Ovary (tissue), 3 donors: ENCODE measurements around the gene SLC29A4.

Experiments used
- EP300 ChIP-seq: sonication (generic); formaldehyde crosslinking; IDR thresholded peaks from one replicate; pipeline ENCODE4 v1.6.1; 2017; ENCODE audit warnings: antibody characterized with exemption
- POLR2A ChIP-seq: fragments of 450-650 bp; IDR thresholded peaks from one replicate; pipeline ENCODE4 v1.6.1; 2017; ENCODE audit warnings: antibody characterized with exemption, mild to moderate bottlenecking, moderate library complexity
- TF ChIP-seq, protein P1 (sequence below), 3 donors: fragments of 450-650 bp in 2 of 3; fragments of 200-600 bp in 1 of 3; IDR thresholded peaks; one replicate each; pipeline versions ENCODE4 v1.5.1 to v1.8.0; 2016 to 2022; ENCODE audit warnings: antibody characterized with exemption in 3 of 3, mild to moderate bottlenecking in 1 of 3
- donor health status: DM: no; HTN: no; CAD: no.

DNA sequence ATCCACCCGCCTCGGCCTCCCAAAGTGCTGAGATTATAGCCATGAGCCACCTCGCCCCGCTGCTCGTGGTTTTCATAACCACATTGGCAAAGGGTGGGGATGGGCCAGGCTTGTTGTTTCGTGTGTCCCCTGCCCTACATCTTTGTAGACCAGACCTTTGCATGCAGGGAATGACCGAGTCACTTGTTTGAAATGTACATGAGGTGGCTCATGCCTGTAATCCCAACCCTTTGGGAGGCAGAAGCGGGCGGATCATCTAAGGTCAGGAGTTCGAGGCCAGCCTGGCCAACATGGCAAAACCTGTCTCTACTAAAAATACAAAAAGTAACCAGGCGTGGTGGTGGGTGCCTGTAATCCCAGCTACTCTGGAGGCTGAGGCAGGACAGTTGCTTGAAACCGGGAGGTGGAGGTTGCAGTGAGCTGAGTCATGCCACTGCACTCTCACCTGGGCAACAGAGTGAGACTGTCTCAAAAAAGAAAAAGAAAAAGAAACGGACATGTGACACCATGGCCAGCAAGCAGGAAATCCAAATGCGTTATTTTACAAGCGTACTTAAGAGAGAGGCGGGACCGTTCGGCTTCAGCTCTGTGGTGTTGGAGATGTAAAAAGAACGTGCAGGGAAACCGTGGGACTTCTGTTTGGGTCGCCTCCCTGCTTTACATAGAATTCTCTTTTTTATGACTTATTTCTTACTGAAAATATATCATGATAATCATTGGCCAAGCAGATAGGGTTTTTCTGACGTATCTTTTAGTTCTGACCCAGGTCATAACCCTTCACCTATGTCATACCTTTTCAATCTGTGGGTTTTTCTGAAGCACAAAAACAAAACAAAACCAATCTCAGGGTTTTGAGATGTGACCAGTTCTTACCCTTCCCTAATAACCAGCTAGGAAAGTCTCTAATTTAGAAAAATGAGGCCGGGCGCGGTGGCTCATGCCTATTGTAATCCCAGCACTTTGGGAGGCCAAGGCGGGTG is 47.6 kb upstream of the SLC29A4 start:
- TF ChIP-seq, protein P1, sequence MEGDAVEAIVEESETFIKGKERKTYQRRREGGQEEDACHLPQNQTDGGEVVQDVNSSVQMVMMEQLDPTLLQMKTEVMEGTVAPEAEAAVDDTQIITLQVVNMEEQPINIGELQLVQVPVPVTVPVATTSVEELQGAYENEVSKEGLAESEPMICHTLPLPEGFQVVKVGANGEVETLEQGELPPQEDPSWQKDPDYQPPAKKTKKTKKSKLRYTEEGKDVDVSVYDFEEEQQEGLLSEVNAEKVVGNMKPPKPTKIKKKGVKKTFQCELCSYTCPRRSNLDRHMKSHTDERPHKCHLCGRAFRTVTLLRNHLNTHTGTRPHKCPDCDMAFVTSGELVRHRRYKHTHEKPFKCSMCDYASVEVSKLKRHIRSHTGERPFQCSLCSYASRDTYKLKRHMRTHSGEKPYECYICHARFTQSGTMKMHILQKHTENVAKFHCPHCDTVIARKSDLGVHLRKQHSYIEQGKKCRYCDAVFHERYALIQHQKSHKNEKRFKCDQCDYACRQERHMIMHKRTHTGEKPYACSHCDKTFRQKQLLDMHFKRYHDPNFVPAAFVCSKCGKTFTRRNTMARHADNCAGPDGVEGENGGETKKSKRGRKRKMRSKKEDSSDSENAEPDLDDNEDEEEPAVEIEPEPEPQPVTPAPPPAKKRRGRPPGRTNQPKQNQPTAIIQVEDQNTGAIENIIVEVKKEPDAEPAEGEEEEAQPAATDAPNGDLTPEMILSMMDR (IDR thresholded peaks at IDR 0.05) = no peak
- TF ChIP-seq POLR2A (no peak), EP300 (no peak)
